Measurements from ENCODE around the gene TEX51. TPM values are rescaled to one million over a fixed set of nuclear protein-coding genes. Genes with fewer than 3 reads are reported as not detected.

TEX51 gene
- total and polyA plus RNA-seq, 2 of the 4 experiments (the other 2 are of a cell fraction): not detected

DNA sequence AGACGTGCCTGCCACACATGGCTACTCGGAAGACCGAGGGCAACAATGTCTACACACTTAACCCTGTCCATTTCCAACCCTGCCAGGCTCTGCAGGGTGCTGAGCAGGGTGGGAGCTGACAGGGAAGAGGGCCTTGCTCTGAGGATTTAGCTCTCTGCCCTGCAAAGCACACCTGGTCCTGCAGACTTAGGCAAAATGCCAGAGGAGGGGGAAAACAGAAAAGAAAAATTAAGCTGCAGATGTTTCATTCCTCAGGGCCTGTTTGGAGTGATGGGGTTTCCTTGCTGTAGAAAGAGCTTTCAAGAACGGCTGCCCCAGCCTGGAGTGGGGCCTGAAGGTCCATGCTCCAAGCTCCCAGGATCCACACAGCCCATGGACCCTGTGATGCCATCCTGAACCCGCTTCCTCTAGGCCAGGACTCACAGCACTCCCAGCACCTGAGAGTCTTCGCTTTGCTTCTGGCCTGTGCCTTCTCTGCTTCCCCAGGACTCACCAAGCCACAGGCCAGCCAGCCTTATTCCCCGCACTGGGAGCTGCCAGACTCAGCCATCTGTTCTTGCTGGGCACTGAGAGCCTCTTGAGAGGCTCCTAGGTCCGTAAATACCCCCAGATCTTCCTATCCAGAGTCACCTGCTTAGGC lies 9.1 kb upstream of the TEX51 start:
- Histone ChIP-seq H3K79me1 (ENCODE audit: low read depth in 1 of 2, low read length in 2 of 2) (no peaks in the 10 kb centered on the region), H2AFZ (replicated peaks; ENCODE audit: low read length, poor library complexity) (no peak overlapping the region), H3K14ac (replicated peaks; ENCODE audit: low read depth, low read length) (no peak overlapping the region), H3K36me3 (ENCODE audit: control insufficient read depth, insufficient read depth, low read length) (no peaks in the 10 kb centered on the region), H2BK120ac (ENCODE audit: low read depth, low read length) (no peak overlapping the region), H3K9me3 (ENCODE audit: control insufficient read depth, insufficient read depth, low read length) (no peaks in the 10 kb centered on the region; the same call in 1 of the 2 replicates), H4K20me1 (ENCODE audit: insufficient read depth, low read length) (no peaks in the 10 kb centered on the region), H3K27ac (ENCODE audit: insufficient read depth, low read length) (no peak overlapping the region), H3K9ac (ENCODE audit: low read depth, low read length) (no peak overlapping the region), H3K23ac (ENCODE audit: low read depth, low read length) (no peak overlapping the region), H2AK5ac (ENCODE audit: low read depth, low read length) (no peak overlapping the region), H3K18ac (ENCODE audit: low read depth, low read length) (no peak overlapping the region), H3K4me2 (ENCODE audit: low read depth, low read length) (no peak overlapping the region), H4K8ac (ENCODE audit: low read depth in 2 of 2, low read length in 2 of 2) (no peak overlapping the region), H4K91ac (ENCODE audit: insufficient read depth, low read depth, low read length) (no peak overlapping the region), H2BK20ac (ENCODE audit: low read depth, low read length) (no peak overlapping the region), H3K9me1 (ENCODE audit: insufficient read depth, low read length) (no peaks in the 10 kb centered on the region), H3K4ac (ENCODE audit: low read depth, low read length) (no peak overlapping the region), H2AK9ac (replicated peaks; ENCODE audit: low read depth, low read length, poor library complexity) (no peak overlapping the region), H3K4me1 (ENCODE audit: control insufficient read depth, insufficient read depth, low read length) (no peaks in the 10 kb centered on the region; the same call in 1 of the 2 replicates), H3K27me3 (ENCODE audit: control insufficient read depth, insufficient read depth, low read length) (peaks cover 12% of the 10 kb centered on the region), H4K5ac (ENCODE audit: low read depth, low read length) (no peak overlapping the region), H2BK5ac (ENCODE audit: low read depth, low read length, poor library complexity, severe bottlenecking) (no peak overlapping the region), H2BK15ac (ENCODE audit: low read depth, low read length) (no peak overlapping the region), H3K4me3 (ENCODE audit: insufficient read depth, low read depth, low read length) (no peak overlapping the region), H3K56ac (ENCODE audit: extremely low read depth, insufficient read depth, low read length) (no peak overlapping the region)
- no peak for ATAC-seq (ENCODE audit: low read depth)
- ChIA-PET CTCF (no interaction called here), POLR2A (ENCODE audit: unreplicated experiment) (no interaction called here)
- WGBS, 2 experiments (ENCODE audit: extremely low coverage in 2 of 2, insufficient read length in 1 of 2): no CpG with 5 or more reads among the region's 8 CpGs
- in situ Hi-C loops (cut with MboI; ENCODE audit: low sequenced_read_pairs): no loop called here
- DNase-seq: no peak
- intact Hi-C loops (cut with micrococcal nuclease): loop anchor here (10.0 kb wide), 1 partner anchor 165 kb away; no protein-coding TSS in a partner anchor
- BruUV-seq (replicated peaks): no TSS peak
- dilution Hi-C loops (cut with HindIII; ENCODE audit: low sequenced_read_pairs, unreplicated experiment): no loop called here
- TF ChIP-seq CHD1 (IDR thresholded peaks at IDR 0.05; ENCODE audit: low read depth, low read length): no peak

All from IMR-90 (cell line).